Fibroblast of lung (primary cell): Measurements from ENCODE around the gene DNMT1. TPM values are rescaled to one million over a fixed set of nuclear protein-coding genes. Genes with fewer than 3 reads are reported as not detected.

Experiments
- DNase-seq, 2 donors: peaks; one replicate each; pipeline versions ENCODE4 v3.0.0 to v3.0.0-alpha.2; 2010; ENCODE audit warnings: low read depth in 2 of 2
- H2AFZ ChIP-seq: 2 replicates; pipeline ENCODE4 v1.5.1; 2012; ENCODE audit warnings: low read length, control low read depth, inconsistent platforms
- H3K27ac ChIP-seq: 2 replicates; pipeline ENCODE4 v1.5.1; 2011; ENCODE audit warnings: low read length, control low read depth; ENCODE audit not compliant: insufficient read depth
- H3K27me3 ChIP-seq: 2 replicates; pipeline ENCODE4 v1.5.1; 2011; ENCODE audit warnings: mild to moderate bottlenecking, low read length; ENCODE audit not compliant: control insufficient read depth, insufficient read depth
- H3K36me3 ChIP-seq: 2 replicates; pipeline ENCODE4 v1.5.1; 2011; ENCODE audit warnings: low read length; ENCODE audit not compliant: control insufficient read depth, insufficient read depth
- H3K4me1 ChIP-seq: 2 replicates; pipeline ENCODE4 v1.5.1; 2011; ENCODE audit warnings: low read length; ENCODE audit not compliant: control insufficient read depth, insufficient read depth; ENCODE audit errors: extremely low read depth
- H3K4me2 ChIP-seq: 2 replicates; pipeline ENCODE4 v1.5.1; 2011; ENCODE audit warnings: low read length, control low read depth; ENCODE audit not compliant: insufficient read depth; ENCODE audit errors: extremely low read depth
- H3K4me3 ChIP-seq, 4 experiments: fragments of 200-600 bp in 1 of 4; sonication (generic) in 1 of 4; replicated peaks in 1 of 4; 2 replicates each; pipeline ENCODE4 v1.5.1; 2011 to 2016; ENCODE audit warnings: low read length in 4 of 4, low read depth in 3 of 4, mild to moderate bottlenecking in 3 of 4, control low read depth in 2 of 4, inconsistent platforms in 1 of 4, mixed read lengths in 1 of 4; ENCODE audit not compliant: insufficient read depth in 1 of 4; ENCODE audit errors: control extremely low read depth in 1 of 4
- H3K79me2 ChIP-seq: 2 replicates; pipeline ENCODE4 v1.5.1; 2012; ENCODE audit warnings: mild to moderate bottlenecking, low read length, inconsistent platforms; ENCODE audit not compliant: control insufficient read depth, insufficient read depth
- H3K9ac ChIP-seq: 2 replicates; pipeline ENCODE4 v1.5.1; 2011; ENCODE audit warnings: mild to moderate bottlenecking, low read length, control low read depth; ENCODE audit not compliant: insufficient read depth
- H3K9me3 ChIP-seq: 2 replicates; pipeline ENCODE4 v1.5.1; 2012; ENCODE audit warnings: low read depth, low read length; ENCODE audit not compliant: control insufficient read depth, insufficient read depth
- H4K20me1 ChIP-seq: 2 replicates; pipeline ENCODE4 v1.5.1; 2011; ENCODE audit warnings: low read length; ENCODE audit not compliant: control insufficient read depth, insufficient read depth; ENCODE audit errors: extremely low read depth
- CTCF ChIP-seq, 2 donors: IDR thresholded peaks in 1 of 2; conservative IDR thresholded peaks in 1 of 2; 1 replicate in 1 of 2; 2 replicates in 1 of 2; pipeline ENCODE4 v1.5.1; 2011 to 2012; ENCODE audit warnings: low read length in 2 of 2, control low read depth in 1 of 2, inconsistent platforms in 1 of 2, low read depth in 1 of 2, mild to moderate bottlenecking in 1 of 2
- EZH2 ChIP-seq: IDR thresholded peaks from 2 replicates; pipeline ENCODE4 v1.5.1; 2012; ENCODE audit warnings: low read length, control low read depth, mild to moderate bottlenecking; ENCODE audit errors: missing control alignments
- polyA plus RNA-seq, 2 donors: library from polyadenylated mRNA; depleted of rRNA in 1 of 2; stranded (reverse) in 1 of 2; unstranded in 1 of 2; fragments of >200 nt; gene quantifications; 2 replicates each; pipeline ENCODE4 v1.2.1, GENCODE V29; 2011 to 2012; ENCODE audit warnings: missing spikeins in 1 of 2
- total RNA-seq: library from RNA; depleted of rRNA; stranded (reverse); fragments of >200 nt; gene quantifications from 2 replicates; pipeline ENCODE4 v1.2.1, GENCODE V29; 2014

DNMT1 gene
- total and polyA plus RNA-seq, 2 donors (not counting 1 experiment from before 2014, with no cell fraction given) = 33.7 to 36.7 TPM

DNA sequence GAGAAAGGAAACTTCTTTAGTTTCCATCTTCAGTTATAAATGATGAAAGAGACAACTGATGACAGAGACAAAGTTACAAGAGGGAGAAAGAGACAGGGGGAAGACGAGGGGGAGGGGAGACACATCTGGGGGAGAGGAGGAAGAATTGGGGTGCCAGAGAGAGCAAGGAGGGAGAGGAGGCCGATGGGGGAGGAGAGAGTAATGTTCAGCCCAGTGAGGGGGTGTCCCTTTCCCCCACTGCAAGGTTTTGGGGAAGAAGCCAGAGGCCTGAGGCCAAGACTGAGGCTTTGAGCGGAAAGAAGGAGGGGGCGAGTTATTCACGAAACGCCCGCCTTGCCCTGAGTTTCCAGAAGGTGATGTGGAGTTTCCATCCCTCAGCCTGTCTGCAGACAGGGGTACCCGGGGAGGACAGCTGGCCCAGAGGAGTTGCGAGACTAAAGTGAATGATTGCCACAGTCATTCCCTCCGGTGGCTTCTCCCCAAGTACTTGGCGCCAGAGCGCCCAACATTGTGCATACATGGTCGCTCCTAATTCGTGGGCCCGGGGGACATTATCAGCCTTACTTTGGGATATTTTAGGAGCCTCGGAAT is 89.1 kb downstream of the DNMT1 start:
- Histone ChIP-seq H3K9me3 (no peaks in the 10 kb centered on the region), H3K27me3 (no peaks in the 10 kb centered on the region), H3K4me1 (peaks cover 6% of the 10 kb centered on the region), H3K79me2 (peaks cover 22% of the 10 kb centered on the region), H2AFZ (peak overlapping the region; percentile 36), H3K36me3 (peaks cover 19% of the 10 kb centered on the region), H3K9ac (no peak overlapping the region), H3K4me2 (peak overlapping the region; percentile 70), H3K27ac (peak overlapping the region; percentile 92), H4K20me1 (no peaks in the 10 kb centered on the region), H3K4me3 (peak overlapping the region in 1 of 4 experiments; percentile 64)
- TF ChIP-seq CTCF (conservative IDR thresholded peaks at IDR 0.05 in 1 of 2, IDR thresholded peaks at IDR 0.05 in 1 of 2; ENCODE audit: low read depth in 1 of 2, low read length in 2 of 2) = no peak
- no peak for TF ChIP-seq EZH2
- DNase-seq = no peak

- no peak for TF ChIP-seq EZH2
- no peak for TF ChIP-seq CTCF (conservative IDR thresholded peaks at IDR 0.05 in 1 of 2, IDR thresholded peaks at IDR 0.05 in 1 of 2; ENCODE audit: low read depth in 1 of 2, low read length in 2 of 2)
- H3K4me2 ChIP-seq = no peak overlapping the region
- H3K9me3 ChIP-seq = no peaks in the 10 kb centered on the region
- H3K36me3 ChIP-seq = peaks cover 12% of the 10 kb centered on the region
- H2AFZ ChIP-seq = peak overlapping the region; percentile 52
- H3K79me2 ChIP-seq = peaks cover 22% of the 10 kb centered on the region
- no peak overlapping the region for H3K9ac ChIP-seq
- no peak for DNase-seq
- no peaks in the 10 kb centered on the region for H4K20me1 ChIP-seq
- H3K27ac ChIP-seq = no peak overlapping the region
- peaks cover 6% of the 10 kb centered on the region for H3K4me1 ChIP-seq
- H3K4me3 ChIP-seq = no peak overlapping the region
- no peaks in the 10 kb centered on the region for H3K27me3 ChIP-seq
Observed at GRCh38 chr19:10104665-10105508, 89.9 kb downstream of the DNMT1 start.

- Histone ChIP-seq H3K4me3 (no peak overlapping the region), H3K9ac (no peak overlapping the region), H3K36me3 (peaks cover 8% of the 10 kb centered on the region), H4K20me1 (no peaks in the 10 kb centered on the region), H2AFZ (no peak overlapping the region), H3K79me2 (peaks cover 22% of the 10 kb centered on the region), H3K9me3 (no peaks in the 10 kb centered on the region), H3K4me2 (no peak overlapping the region), H3K27ac (no peak overlapping the region), H3K4me1 (peaks cover 6% of the 10 kb centered on the region), H3K27me3 (no peaks in the 10 kb centered on the region)
- TF ChIP-seq EZH2 (no peak), CTCF (conservative IDR thresholded peaks at IDR 0.05 in 1 of 2, IDR thresholded peaks at IDR 0.05 in 1 of 2; ENCODE audit: low read depth in 1 of 2, low read length in 2 of 2) (no peak)
- no peak for DNase-seq
Observed at GRCh38 chr19:10104130-10104513, 90.6 kb downstream of the DNMT1 start.
